Immature natural killer cell (primary cell): ENCODE data around the gene STRN3. TPM values are rescaled to one million over a fixed set of nuclear protein-coding genes. Genes with fewer than 3 reads are reported as not detected.

ENCODE experiments used
- polyA plus RNA-seq, 3 donors: library from polyadenylated mRNA; unstranded; fragments of 300-500 nt; fragmentation: Illumina TruSeq; gene quantifications; one replicate each; pipeline ENCODE4 v1.2.3, GENCODE V29; 2021

STRN3 gene
- polyA plus RNA-seq, 3 donors from 2014 or later, result 2.8 to 3.7 TPM; not detected in 1

Other genes with a start within 250 kb of the STRN3 start
- 1 to 10 TPM in 1 of 3 donors, under 1 TPM in 2; 0.19 to 3.1 (median 0.20) TPM for gene COCH, start 151.8 kb downstream of the STRN3 start, polyA plus RNA-seq
- gene AP4S1, start 730 bp downstream of the STRN3 start, polyA plus RNA-seq, result 1 to 10 TPM; 5.0 to 8.3 (median 5.3) TPM
- gene HECTD1, start 181.4 kb upstream of the STRN3 start, polyA plus RNA-seq, result 10 to 100 TPM; 10.6 to 36.1 (median 22.2) TPM